ENCODE results near the gene INSIG1. TPM values are rescaled to one million over a fixed set of nuclear protein-coding genes. Genes with fewer than 3 reads are reported as not detected.

INSIG1 gene
- total and polyA plus RNA-seq, 12 donors, result 5.9 to 16.3 (median 12.1) TPM

- ATAC-seq (no peak), DNase-seq (no peak)
- intact Hi-C loops (cut with DNase I), result no loop called here
- TF ChIP-seq CTCF (IDR thresholded peaks at IDR 0.05), result no peak
- Histone ChIP-seq H3K4me1 (no peaks in the 10 kb centered on the region), H3K36me3 (no peaks in the 10 kb centered on the region), H3K27ac (no peak overlapping the region), H3K27me3 (peaks cover 0 to 42% (median 15%) of the 10 kb centered on the region in 7 donors), H3K4me3 (no peak overlapping the region), H3K9me3 (no peaks in the 10 kb centered on the region)
- WGBS, 2 donors, result 90% methylated on average over 9 of the region's 9 CpGs
Measured at GRCh38 chr7:155266440-155266839, 31.2 kb upstream of the INSIG1 start.

- no peak overlapping the region for H3K4me3 ChIP-seq
- DNase-seq (no peak), ATAC-seq (no peak)
- TF ChIP-seq CTCF (IDR thresholded peaks at IDR 0.05), result no peak
- WGBS, 2 donors, result 91 to 97% methylated on average over 8 of the region's 8 CpGs
- H3K27me3 ChIP-seq, result peaks cover 0 to 42% (median 17%) of the 10 kb centered on the region in 7 donors
- no peaks in the 10 kb centered on the region for H3K9me3 ChIP-seq
- no peaks in the 10 kb centered on the region for H3K36me3 ChIP-seq
- no peak overlapping the region for H3K27ac ChIP-seq
- H3K4me1 ChIP-seq, result no peaks in the 10 kb centered on the region
- intact Hi-C loops (cut with DNase I), result no loop called here
Measured at GRCh38 chr7:155267023-155267422, 30.7 kb upstream of the INSIG1 start.

- Histone ChIP-seq H3K27me3 (peaks cover 0 to 42% (median 18%) of the 10 kb centered on the region in 7 donors), H3K36me3 (no peaks in the 10 kb centered on the region), H3K4me3 (no peak overlapping the region), H3K27ac (no peak overlapping the region), H3K4me1 (no peaks in the 10 kb centered on the region), H3K9me3 (no peaks in the 10 kb centered on the region)
- no peak for ATAC-seq
- WGBS, 2 donors, result 88 to 92% methylated on average over 23 of the region's 23 CpGs
- DNase-seq, result no peak
- intact Hi-C loops (cut with DNase I), result no loop called here
- no peak for TF ChIP-seq CTCF (IDR thresholded peaks at IDR 0.05)
Measured at GRCh38 chr7:155267436-155267835, 30.2 kb upstream of the INSIG1 start.

GRCh38 chr7:155268211-155268610, 29.5 kb upstream of the INSIG1 start:
- intact Hi-C loops (cut with DNase I), result no loop called here
- H3K9me3 ChIP-seq, result no peaks in the 10 kb centered on the region
- H3K4me1 ChIP-seq, result no peaks in the 10 kb centered on the region
- no peak overlapping the region for H3K27ac ChIP-seq
- TF ChIP-seq CTCF (IDR thresholded peaks at IDR 0.05), result no peak
- H3K4me3 ChIP-seq, result no peak overlapping the region
- DNase-seq (no peak), ATAC-seq (no peak)
- 91 to 95% methylated on average over 12 of the region's 12 CpGs for WGBS, 2 donors
- no peaks in the 10 kb centered on the region for H3K36me3 ChIP-seq
- H3K27me3 ChIP-seq, result peaks cover 0 to 37% (median 13%) of the 10 kb centered on the region in 7 donors
